ENCODE results near the gene TAF11. TPM values are rescaled to one million over a fixed set of nuclear protein-coding genes. Genes with fewer than 3 reads are reported as not detected.

Gene TAF11
- total RNA-seq, 1 experiment from 2014 or later = 49.4 TPM

- Histone ChIP-seq H3K79me2 (ENCODE audit: insufficient read depth, low read length) (no peaks in the 10 kb centered on the region), H3T11ph (ENCODE audit: low read length) (no peak overlapping the region), H4K8ac (replicated peaks; ENCODE audit: insufficient read length, low read depth, low read length) (no peak overlapping the region), H3K9me3 (ENCODE audit: control insufficient read depth, low read depth, low read length) (no peaks in the 10 kb centered on the region), H2BK12ac (ENCODE audit: insufficient read length, low read depth, low read length) (no peak overlapping the region), H3K79me1 (ENCODE audit: insufficient read depth, low read depth, low read length, poor library complexity, severe bottlenecking) (no peaks in the 10 kb centered on the region), H3K9ac (ENCODE audit: extremely low read depth, insufficient read length, low read length) (no peak overlapping the region), H2AK5ac (ENCODE audit: insufficient read length, low read length) (no peak overlapping the region), H3K27me3 (ENCODE audit: insufficient read depth, low read length) (no peaks in the 10 kb centered on the region), H3K23ac (ENCODE audit: insufficient read length, low read depth, low read length) (no peak overlapping the region), H2AFZ (ENCODE audit: low read length) (no peak overlapping the region), H3K14ac (ENCODE audit: insufficient read depth, low read length) (no peak overlapping the region), H3K4me1 (ENCODE audit: insufficient read depth, low read length) (peaks cover 7% of the 10 kb centered on the region; the same call in 1 of the 2 replicates), H3K23me2 (ENCODE audit: insufficient read length, low read depth, low read length, poor library complexity, severe bottlenecking) (no peaks in the 10 kb centered on the region), H3K18ac (ENCODE audit: insufficient read length, low read depth, low read length) (no peak overlapping the region), H4K20me1 (ENCODE audit: control insufficient read depth, insufficient read depth, insufficient read length) (no peaks in the 10 kb centered on the region), H2BK20ac (ENCODE audit: low read depth, low read length, poor library complexity, severe bottlenecking) (no peak overlapping the region), H4K5ac (ENCODE audit: insufficient read length, low read depth, low read length) (no peak overlapping the region), H4K91ac (ENCODE audit: insufficient read length, low read depth, low read length) (no peak overlapping the region), H2BK5ac (ENCODE audit: insufficient read length, low read length) (no peak overlapping the region), H3K4ac (ENCODE audit: low read depth, low read length) (no peak overlapping the region), H3K56ac (ENCODE audit: insufficient read length, low read depth, low read length) (no peak overlapping the region), H3K27ac (ENCODE audit: insufficient read length, low read depth, low read length) (no peak overlapping the region), H2BK120ac (ENCODE audit: low read depth, low read length, poor library complexity, severe bottlenecking) (no peak overlapping the region), H3K4me2 (ENCODE audit: insufficient read depth, insufficient read length, low read length) (no peak overlapping the region), H2BK15ac (ENCODE audit: low read depth, low read length) (no peak overlapping the region)
- no peak for TF ChIP-seq CTCF (conservative IDR thresholded peaks at IDR 0.05)
- DNase-seq = no peak
- H3K9me3 Mint-ChIP-seq = no peaks in the 10 kb centered on the region
- H3K27me3 Mint-ChIP-seq (ENCODE audit: low read depth) = no peaks in the 10 kb centered on the region
- no peak overlapping the region for H3K4me3 Mint-ChIP-seq
- WGBS (ENCODE audit: extremely low coverage, insufficient read length, low lambda C conversion rate) = no CpG with 5 or more reads among the region's 4 CpGs
- H3K4me1 Mint-ChIP-seq = peaks cover 8 to 11% of the 10 kb centered on the region in 2 experiments; a peak in 3 of 4 replicates
- no peak overlapping the region for H3K27ac Mint-ChIP-seq
- H3K36me3 Mint-ChIP-seq (ENCODE audit: insufficient read depth in 1 of 3, low read depth in 3 of 3) = peaks cover 19 to 79% (median 61%) of the 10 kb centered on the region in 3 experiments
Observed at GRCh38 chr6:34871853-34872252, 16.0 kb downstream of the TAF11 start.
